ENCODE data around the gene FER1L5.

DNA sequence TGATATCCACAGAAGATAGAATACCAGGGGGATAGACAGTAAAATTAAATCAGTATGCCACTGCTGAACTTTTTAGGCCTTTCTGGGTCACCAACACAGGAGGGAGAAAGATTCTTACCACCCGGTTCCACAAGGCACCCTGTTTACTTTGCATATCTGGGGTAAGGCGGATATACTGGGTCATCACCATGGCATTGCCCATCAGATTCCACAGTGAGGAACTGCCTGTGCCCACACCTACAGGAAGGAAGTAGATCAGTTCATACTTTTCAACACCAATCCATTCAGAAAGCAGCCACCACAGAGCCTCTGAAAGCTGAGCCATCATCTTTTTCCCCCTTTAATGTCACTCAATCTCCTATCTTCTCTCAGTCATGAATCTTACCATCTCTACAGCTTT lies 95.3 kb downstream of the FER1L5 start:
- TF ChIP-seq, protein P1, sequence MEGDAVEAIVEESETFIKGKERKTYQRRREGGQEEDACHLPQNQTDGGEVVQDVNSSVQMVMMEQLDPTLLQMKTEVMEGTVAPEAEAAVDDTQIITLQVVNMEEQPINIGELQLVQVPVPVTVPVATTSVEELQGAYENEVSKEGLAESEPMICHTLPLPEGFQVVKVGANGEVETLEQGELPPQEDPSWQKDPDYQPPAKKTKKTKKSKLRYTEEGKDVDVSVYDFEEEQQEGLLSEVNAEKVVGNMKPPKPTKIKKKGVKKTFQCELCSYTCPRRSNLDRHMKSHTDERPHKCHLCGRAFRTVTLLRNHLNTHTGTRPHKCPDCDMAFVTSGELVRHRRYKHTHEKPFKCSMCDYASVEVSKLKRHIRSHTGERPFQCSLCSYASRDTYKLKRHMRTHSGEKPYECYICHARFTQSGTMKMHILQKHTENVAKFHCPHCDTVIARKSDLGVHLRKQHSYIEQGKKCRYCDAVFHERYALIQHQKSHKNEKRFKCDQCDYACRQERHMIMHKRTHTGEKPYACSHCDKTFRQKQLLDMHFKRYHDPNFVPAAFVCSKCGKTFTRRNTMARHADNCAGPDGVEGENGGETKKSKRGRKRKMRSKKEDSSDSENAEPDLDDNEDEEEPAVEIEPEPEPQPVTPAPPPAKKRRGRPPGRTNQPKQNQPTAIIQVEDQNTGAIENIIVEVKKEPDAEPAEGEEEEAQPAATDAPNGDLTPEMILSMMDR (IDR thresholded peaks at IDR 0.05; ENCODE audit: low read length) = no peak
- no peak for TF ChIP-seq EZH2 (optimal IDR thresholded peaks at IDR 0.05; ENCODE audit: low read depth, low read length)
- no peak for TF ChIP-seq EZH2phosphoT487 (IDR thresholded peaks at IDR 0.05; ENCODE audit: low read length)
